DOHH2 (cell line): Measurements from ENCODE around the gene ZNF521.

Experiments used
- H3F3A ChIP-seq: fragments of 200-600 bp; sonication (generic), shearing (Covaris generic); 2 replicates; pipeline ENCODE4 v1.6.0; 2016; ENCODE audit warnings: antibody characterized with exemption, mild to moderate bottlenecking; ENCODE audit not compliant: control insufficient read depth, insufficient read depth
- H3K27ac ChIP-seq: fragments of 200-600 bp; sonication (generic); 2 replicates; pipeline ENCODE4 v1.5.1; 2014; ENCODE audit warnings: low read depth, mild to moderate bottlenecking, low read length, moderate library complexity
- H3K27me3 ChIP-seq: fragments of 200-600 bp; sonication (generic); 2 replicates; pipeline ENCODE4 v1.6.1; 2014; ENCODE audit warnings: mild to moderate bottlenecking, low read length, mixed read lengths; ENCODE audit not compliant: control insufficient read depth
- H3K36me3 ChIP-seq: fragments of 200-600 bp; sonication (generic); 2 replicates; pipeline ENCODE4 v1.6.1; 2014; ENCODE audit warnings: mild to moderate bottlenecking, low read length, moderate library complexity, mixed read lengths; ENCODE audit not compliant: control insufficient read depth
- H3K4me1 ChIP-seq: fragments of 200-600 bp; sonication (generic); 2 replicates; pipeline ENCODE4 v1.6.1; 2014; ENCODE audit warnings: mild to moderate bottlenecking, low read length, mixed read lengths; ENCODE audit not compliant: control insufficient read depth
- H3K4me2 ChIP-seq: fragments of 200-600 bp; sonication (generic); 2 replicates; pipeline ENCODE4 v1.6.0; 2014; ENCODE audit warnings: mild to moderate bottlenecking, low read length, moderate library complexity
- H3K4me3 ChIP-seq: fragments of 200-600 bp; sonication (generic); 2 replicates; pipeline ENCODE4 v1.5.1; 2014; ENCODE audit warnings: mild to moderate bottlenecking, low read length, mixed read lengths
- H3K79me2 ChIP-seq: fragments of 200-600 bp; sonication (generic); 2 replicates; pipeline ENCODE4 v1.6.1; 2014; ENCODE audit warnings: mild to moderate bottlenecking, low read length, mixed read lengths; ENCODE audit not compliant: control insufficient read depth
- H3K9me2 ChIP-seq: fragments of 200-600 bp; sonication (generic); replicated peaks from 2 replicates; pipeline ENCODE4 v1.6.1; 2014; ENCODE audit warnings: mild to moderate bottlenecking, low read length, mixed read lengths; ENCODE audit not compliant: control insufficient read depth
- H3K9me3 ChIP-seq: fragments of 200-600 bp; sonication (generic); 2 replicates; pipeline ENCODE4 v1.6.1; 2014; ENCODE audit warnings: antibody characterized with exemption, low read length, mixed read lengths; ENCODE audit not compliant: control insufficient read depth, insufficient read depth
- H4K20me1 ChIP-seq: fragments of 200-600 bp; sonication (generic); 2 replicates; pipeline ENCODE4 v1.6.0; 2014; ENCODE audit warnings: low read depth, mild to moderate bottlenecking, antibody characterized with exemption, low read length, moderate library complexity; ENCODE audit not compliant: control insufficient read depth, insufficient read depth
- EZH2phosphoT487 ChIP-seq: fragments of 200-600 bp; sonication (generic); IDR thresholded peaks from 2 replicates; pipeline ENCODE4 v1.6.1; 2017; ENCODE audit warnings: borderline replicate concordance, mild to moderate bottlenecking, antibody characterized with exemption, low read length, moderate library complexity, mixed read lengths
- TF ChIP-seq, protein P1 (sequence below): fragments of 200-600 bp; sonication (generic); IDR thresholded peaks from one replicate; pipeline ENCODE4 v1.5.1; 2014; ENCODE audit warnings: antibody characterized with exemption, mild to moderate bottlenecking, low read depth, low read length; ENCODE audit not compliant: poor library complexity, severe bottlenecking

ZNF521 gene

DNA sequence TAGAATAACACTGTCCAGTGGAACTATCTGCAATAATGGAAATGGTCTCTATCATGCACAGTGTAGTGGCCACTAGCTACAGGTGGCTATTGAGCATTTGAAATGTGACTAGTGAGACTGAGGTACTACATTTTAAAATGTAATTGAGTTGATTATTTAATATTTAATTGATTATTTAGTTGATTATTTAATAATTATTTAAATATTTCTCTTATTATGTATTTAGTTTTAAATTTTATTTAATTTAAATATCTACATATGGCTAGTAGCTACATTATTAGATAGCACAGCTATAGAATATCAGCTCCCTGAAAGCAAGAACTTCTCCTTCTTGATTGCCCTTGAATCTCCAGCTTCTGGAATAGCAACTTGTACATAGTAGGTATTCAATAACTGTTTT is 12.8 kb upstream of the ZNF521 start:
- H3K4me1 ChIP-seq: no peaks in the 10 kb centered on the region
- no peaks in the 10 kb centered on the region for H3K9me2 ChIP-seq
- no peaks in the 10 kb centered on the region for H3K79me2 ChIP-seq
- TF ChIP-seq EZH2phosphoT487: no peak
- no peaks in the 10 kb centered on the region for H3K27me3 ChIP-seq
- no peaks in the 10 kb centered on the region for H3K36me3 ChIP-seq
- H3K27ac ChIP-seq: no peak overlapping the region
- H4K20me1 ChIP-seq: no peaks in the 10 kb centered on the region
- H3K4me2 ChIP-seq: no peak overlapping the region
- no peaks in the 10 kb centered on the region for H3K9me3 ChIP-seq
- H3K4me3 ChIP-seq: no peak overlapping the region
- H3F3A ChIP-seq: no peaks in the 10 kb centered on the region

DNA sequence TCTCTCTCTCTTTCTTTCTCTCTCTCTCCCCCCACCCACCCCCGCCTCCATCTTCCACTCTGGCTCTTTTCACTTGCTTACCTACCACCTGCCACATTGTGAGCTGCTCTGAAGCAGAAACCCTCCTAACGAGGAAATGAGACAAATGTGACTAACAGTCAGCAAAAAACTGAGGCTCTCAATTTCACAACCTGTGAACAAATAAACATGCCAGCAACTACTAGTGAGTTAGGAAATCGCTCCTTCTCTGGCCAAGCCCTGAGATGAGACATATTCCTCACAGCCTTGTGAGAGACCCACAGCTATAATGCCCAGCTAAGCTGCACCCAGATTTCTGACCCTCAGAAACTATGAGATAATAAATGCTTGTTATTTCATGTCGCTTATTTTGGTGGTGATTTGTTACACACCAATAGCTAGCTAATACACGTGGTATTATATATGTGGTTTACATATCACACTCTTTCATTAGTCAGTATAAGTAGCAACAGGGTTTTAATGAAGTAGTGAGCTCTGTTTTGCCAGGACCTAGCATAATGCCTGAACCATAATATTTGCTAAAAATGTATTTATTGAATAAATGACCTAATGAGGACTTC is 8.4 kb upstream of the ZNF521 start:
- Histone ChIP-seq H3K27me3 (0 out of 2 replicates have a peak, but pooled peaks cover 4% of the 10 kb centered on the region), H4K20me1 (no peaks in the 10 kb centered on the region), H3F3A (no peaks in the 10 kb centered on the region), H3K27ac (no peak overlapping the region), H3K4me2 (no peak overlapping the region), H3K79me2 (no peaks in the 10 kb centered on the region), H3K4me3 (no peak overlapping the region), H3K9me3 (no peaks in the 10 kb centered on the region), H3K36me3 (no peaks in the 10 kb centered on the region), H3K4me1 (no peaks in the 10 kb centered on the region), H3K9me2 (no peaks in the 10 kb centered on the region)
- TF ChIP-seq, protein P1, sequence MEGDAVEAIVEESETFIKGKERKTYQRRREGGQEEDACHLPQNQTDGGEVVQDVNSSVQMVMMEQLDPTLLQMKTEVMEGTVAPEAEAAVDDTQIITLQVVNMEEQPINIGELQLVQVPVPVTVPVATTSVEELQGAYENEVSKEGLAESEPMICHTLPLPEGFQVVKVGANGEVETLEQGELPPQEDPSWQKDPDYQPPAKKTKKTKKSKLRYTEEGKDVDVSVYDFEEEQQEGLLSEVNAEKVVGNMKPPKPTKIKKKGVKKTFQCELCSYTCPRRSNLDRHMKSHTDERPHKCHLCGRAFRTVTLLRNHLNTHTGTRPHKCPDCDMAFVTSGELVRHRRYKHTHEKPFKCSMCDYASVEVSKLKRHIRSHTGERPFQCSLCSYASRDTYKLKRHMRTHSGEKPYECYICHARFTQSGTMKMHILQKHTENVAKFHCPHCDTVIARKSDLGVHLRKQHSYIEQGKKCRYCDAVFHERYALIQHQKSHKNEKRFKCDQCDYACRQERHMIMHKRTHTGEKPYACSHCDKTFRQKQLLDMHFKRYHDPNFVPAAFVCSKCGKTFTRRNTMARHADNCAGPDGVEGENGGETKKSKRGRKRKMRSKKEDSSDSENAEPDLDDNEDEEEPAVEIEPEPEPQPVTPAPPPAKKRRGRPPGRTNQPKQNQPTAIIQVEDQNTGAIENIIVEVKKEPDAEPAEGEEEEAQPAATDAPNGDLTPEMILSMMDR: no peak
- TF ChIP-seq EZH2phosphoT487: no peak

DNA sequence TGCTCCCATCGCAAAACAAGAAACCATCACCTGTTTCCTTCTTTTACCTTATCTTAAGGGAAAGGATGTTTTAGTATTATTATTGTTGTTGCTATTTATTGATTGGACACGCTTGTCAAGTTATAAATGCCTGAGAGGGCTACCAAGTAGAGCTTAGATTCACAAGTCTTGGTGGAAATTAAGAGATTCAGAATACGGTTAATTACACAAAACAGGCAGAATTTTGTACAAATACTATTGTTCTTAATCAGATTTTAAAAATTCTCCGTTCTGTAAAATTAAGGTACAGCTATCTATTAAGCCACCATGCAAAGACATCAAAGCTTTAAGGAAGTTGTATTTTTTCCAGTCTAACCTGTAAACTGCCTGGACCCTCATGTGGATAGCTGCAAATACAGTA is 1.1 kb upstream of the ZNF521 start:
- Histone ChIP-seq H3K27me3 (peaks cover 44% of the 10 kb centered on the region), H3K9me2 (no peaks in the 10 kb centered on the region), H3F3A (peaks cover 15% of the 10 kb centered on the region), H3K27ac (no peak overlapping the region), H3K79me2 (no peaks in the 10 kb centered on the region), H3K4me3 (no peak overlapping the region), H3K36me3 (no peaks in the 10 kb centered on the region), H3K9me3 (no peaks in the 10 kb centered on the region), H4K20me1 (no peaks in the 10 kb centered on the region), H3K4me1 (peaks cover 5% of the 10 kb centered on the region), H3K4me2 (peak overlapping the region; percentile 55)
- TF ChIP-seq EZH2phosphoT487: no peak
- TF ChIP-seq, protein P1: no peak

DNA sequence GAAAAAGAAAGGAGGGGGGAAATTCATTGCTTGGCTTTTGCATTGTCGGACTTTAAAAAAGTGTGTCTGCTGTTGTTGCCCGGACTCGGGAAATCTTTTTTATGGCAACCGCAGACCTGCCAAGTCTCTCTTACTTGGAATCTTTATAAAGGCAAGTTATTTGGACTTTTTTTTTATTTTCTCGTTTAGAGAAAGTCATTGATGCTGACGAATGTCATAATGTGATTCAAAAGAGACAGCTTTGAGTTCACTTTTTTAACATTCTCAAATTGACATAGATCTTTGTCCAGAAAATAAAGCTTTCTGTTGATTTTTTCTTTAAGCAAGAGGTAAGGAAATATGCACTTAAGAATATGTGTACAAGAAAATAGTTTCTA is 651 bp upstream of the ZNF521 start:
- H3F3A ChIP-seq: peaks cover 15% of the 10 kb centered on the region
- no peaks in the 10 kb centered on the region for H3K36me3 ChIP-seq
- H3K79me2 ChIP-seq: no peaks in the 10 kb centered on the region
- H3K4me3 ChIP-seq: peak overlapping the region; percentile 35
- H3K4me2 ChIP-seq: peak overlapping the region; percentile 55
- no peak for TF ChIP-seq EZH2phosphoT487
- TF ChIP-seq, protein P1: no peak
- peaks cover 42% of the 10 kb centered on the region for H3K27me3 ChIP-seq
- no peaks in the 10 kb centered on the region for H4K20me1 ChIP-seq
- H3K4me1 ChIP-seq: peaks cover 5% of the 10 kb centered on the region
- no peak overlapping the region for H3K27ac ChIP-seq
- H3K9me3 ChIP-seq: no peaks in the 10 kb centered on the region
- no peaks in the 10 kb centered on the region for H3K9me2 ChIP-seq
